LNCaP clone FGC (cell line): ENCODE data around the gene ZMYM2.

Experiments
- DNase-seq: peaks from one replicate; pipeline ENCODE4 v3.0.0-alpha.2; 2011; ENCODE audit warnings: low read depth
- H3K4me3 ChIP-seq: 2 replicates; pipeline ENCODE4 v1.5.1; 2011; ENCODE audit warnings: mild to moderate bottlenecking, low read depth, low read length, control low read depth
- CTCF ChIP-seq: IDR thresholded peaks from 2 replicates; pipeline ENCODE4 v1.5.1; 2012; ENCODE audit warnings: mild to moderate bottlenecking; ENCODE audit not compliant: control insufficient read depth, insufficient read depth; ENCODE audit errors: extremely low read depth

ZMYM2 gene

GRCh38 chr13:20054586-20054985 is 96.1 kb downstream of the ZMYM2 start:
- no peak for DNase-seq
- no peak overlapping the region for H3K4me3 ChIP-seq
- TF ChIP-seq CTCF, result no peak

- no peak overlapping the region for H3K4me3 ChIP-seq
- no peak for DNase-seq
- no peak for TF ChIP-seq CTCF
These were observed 98.7 kb downstream of the ZMYM2 start for GRCh38 chr13:20057214-20057613.

- no peak for DNase-seq
- no peak for TF ChIP-seq CTCF
- no peak overlapping the region for H3K4me3 ChIP-seq
These were observed 99.4 kb downstream of the ZMYM2 start for GRCh38 chr13:20057963-20058362.

GRCh38 chr13:20058476-20058875 is 99.9 kb downstream of the ZMYM2 start:
- no peak for DNase-seq
- TF ChIP-seq CTCF, result no peak
- H3K4me3 ChIP-seq, result no peak overlapping the region

- TF ChIP-seq CTCF, result no peak
- no peak overlapping the region for H3K4me3 ChIP-seq
- DNase-seq, result no peak
These were observed 105.6 kb downstream of the ZMYM2 start for GRCh38 chr13:20064128-20064527.

GRCh38 chr13:20065516-20065915 is 107.0 kb downstream of the ZMYM2 start:
- no peak for TF ChIP-seq CTCF
- H3K4me3 ChIP-seq, result no peak overlapping the region
- DNase-seq, result no peak

- DNase-seq, result no peak
- H3K4me3 ChIP-seq, result no peak overlapping the region
- TF ChIP-seq CTCF, result no peak
These were observed 111.4 kb downstream of the ZMYM2 start for GRCh38 chr13:20069956-20070355.
